GM12873 (cell line): ENCODE measurements around the gene GCK.

Experiments
- TF ChIP-seq, protein P1 (sequence below): IDR thresholded peaks from 2 replicates; pipeline ENCODE4 v1.5.1; 2012; ENCODE audit warnings: low read depth, mild to moderate bottlenecking, moderate library complexity, low read length, control low read depth; ENCODE audit not compliant: insufficient read depth; ENCODE audit errors: missing control alignments

The GCK gene

DNA sequence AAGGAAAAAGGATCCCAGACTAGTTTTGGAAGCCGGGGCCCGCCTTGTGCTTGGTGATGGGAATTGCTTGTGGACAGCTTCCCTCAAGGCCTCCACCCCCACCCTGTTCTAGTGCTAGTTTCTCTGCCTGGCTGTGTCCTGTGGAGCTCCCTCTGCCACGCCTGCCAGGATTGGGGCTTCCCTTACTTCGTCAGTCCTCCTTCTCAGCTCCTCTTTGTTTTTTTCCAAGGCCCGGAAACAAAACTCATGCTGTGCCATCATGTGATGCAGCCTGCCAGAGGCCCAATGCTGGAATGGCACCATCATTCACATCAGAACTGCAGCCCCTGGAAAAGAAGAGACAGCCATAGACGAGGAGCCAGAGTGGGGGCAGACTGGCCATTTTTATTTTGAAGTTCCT, 22.8 kb upstream of the GCK start:
- TF ChIP-seq, protein P1, sequence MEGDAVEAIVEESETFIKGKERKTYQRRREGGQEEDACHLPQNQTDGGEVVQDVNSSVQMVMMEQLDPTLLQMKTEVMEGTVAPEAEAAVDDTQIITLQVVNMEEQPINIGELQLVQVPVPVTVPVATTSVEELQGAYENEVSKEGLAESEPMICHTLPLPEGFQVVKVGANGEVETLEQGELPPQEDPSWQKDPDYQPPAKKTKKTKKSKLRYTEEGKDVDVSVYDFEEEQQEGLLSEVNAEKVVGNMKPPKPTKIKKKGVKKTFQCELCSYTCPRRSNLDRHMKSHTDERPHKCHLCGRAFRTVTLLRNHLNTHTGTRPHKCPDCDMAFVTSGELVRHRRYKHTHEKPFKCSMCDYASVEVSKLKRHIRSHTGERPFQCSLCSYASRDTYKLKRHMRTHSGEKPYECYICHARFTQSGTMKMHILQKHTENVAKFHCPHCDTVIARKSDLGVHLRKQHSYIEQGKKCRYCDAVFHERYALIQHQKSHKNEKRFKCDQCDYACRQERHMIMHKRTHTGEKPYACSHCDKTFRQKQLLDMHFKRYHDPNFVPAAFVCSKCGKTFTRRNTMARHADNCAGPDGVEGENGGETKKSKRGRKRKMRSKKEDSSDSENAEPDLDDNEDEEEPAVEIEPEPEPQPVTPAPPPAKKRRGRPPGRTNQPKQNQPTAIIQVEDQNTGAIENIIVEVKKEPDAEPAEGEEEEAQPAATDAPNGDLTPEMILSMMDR: no peak

DNA sequence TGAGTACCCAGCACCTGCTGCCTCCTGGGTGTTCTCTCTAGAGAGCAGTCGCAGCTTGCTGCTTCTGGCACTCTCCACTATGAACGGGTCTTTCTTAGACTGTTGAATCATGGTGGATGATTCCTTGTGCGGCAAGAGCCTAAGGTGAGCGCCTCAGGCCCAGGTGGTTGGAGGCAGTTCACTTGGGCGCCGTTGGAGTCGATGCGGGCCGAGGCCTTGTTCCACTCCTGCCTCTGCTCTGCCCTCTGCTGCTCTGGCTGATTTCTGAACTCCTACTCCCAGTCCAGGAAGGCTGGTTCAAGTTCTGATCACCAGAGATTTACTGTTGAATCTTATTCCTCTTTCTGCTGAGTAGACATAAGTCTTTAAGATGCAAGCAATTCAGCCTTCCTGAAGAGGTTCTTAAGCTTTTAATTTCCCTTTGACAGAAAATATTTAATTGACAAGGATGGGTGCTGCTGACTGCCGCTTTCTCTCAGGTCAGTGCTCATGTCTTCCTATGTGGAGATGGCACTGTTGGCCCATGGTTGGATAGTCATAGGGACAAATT, 22.0 kb upstream of the GCK start:
- TF ChIP-seq, protein P1: no peak

DNA sequence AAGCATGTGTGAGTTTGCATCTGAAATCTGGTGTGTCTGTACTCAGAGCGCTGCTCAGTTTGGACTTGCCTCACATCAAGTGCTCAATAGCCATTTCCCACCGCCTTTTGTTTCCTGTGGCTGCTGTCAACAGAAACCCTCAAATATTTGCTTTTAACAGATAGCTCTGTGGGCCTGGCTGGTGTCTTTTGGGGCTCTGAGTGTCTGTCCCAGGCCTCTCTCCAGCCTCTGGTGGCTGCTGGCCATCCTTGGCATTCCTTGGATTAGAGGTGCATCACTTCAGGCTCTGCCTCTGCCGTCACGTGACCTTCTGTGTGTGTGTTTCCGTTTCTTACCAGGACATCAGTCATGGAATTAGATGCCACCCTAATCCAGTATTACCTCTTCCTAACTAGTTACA, 20.9 kb upstream of the GCK start:
- TF ChIP-seq, protein P1: no peak

DNA sequence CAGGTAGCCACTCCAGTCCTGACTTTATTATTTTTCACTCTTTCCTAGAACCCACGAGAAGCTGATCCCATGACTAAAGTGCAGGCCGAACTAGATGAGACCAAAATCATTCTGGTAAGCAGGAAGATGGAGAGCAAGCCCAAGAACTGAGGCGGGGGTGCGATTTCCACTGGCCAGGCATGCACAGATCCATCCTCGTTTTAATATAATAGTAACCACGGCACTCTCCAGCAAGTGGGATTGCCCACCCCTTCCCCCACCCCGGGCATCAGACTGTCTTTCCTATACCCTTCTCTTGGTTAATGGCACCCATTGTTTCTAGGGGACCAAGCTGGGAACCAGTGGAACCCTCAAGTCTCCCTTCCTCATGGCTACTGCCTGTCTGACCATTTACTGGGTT, 18.8 kb upstream of the GCK start:
- TF ChIP-seq, protein P1: no peak

DNA sequence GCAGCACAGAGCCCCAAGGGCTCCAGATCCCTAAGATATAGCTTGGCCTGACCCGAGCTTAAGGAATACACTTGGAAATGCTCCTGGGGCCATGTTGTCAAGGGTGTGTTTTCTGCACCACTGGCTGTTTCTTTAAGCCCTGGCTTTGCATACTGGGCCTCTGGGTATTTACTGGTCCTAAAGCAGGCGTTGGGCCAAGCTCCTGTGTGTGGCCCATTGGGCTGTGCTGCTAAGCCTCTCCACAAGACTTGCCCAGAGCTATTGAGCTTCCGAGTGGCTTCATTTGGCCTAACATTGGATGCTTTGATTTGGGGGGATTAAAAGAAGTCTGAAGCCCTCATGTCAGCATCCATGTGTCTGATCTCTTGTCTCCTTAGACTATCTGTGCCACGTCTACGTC, 16.8 kb upstream of the GCK start:
- TF ChIP-seq, protein P1: no peak

DNA sequence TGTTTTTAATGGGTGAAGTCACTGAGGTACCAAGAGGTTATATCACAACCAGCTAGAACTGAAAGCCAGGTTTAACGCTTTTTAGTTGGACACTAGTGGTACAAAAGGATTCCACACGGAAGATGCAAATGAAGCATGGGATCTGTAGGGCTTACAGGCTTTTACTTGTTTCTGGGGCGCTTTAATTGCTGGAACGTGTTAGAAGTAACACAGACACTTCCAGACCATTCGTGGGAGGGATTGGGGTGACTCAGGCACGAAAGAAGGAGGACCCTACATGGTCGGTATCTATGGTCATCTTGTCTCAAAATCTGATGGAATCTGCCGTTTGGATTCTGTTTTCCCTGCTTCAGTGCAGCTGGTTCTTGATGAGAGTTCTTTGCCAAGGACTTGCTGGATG, 12.6 kb upstream of the GCK start:
- TF ChIP-seq, protein P1: no peak

DNA sequence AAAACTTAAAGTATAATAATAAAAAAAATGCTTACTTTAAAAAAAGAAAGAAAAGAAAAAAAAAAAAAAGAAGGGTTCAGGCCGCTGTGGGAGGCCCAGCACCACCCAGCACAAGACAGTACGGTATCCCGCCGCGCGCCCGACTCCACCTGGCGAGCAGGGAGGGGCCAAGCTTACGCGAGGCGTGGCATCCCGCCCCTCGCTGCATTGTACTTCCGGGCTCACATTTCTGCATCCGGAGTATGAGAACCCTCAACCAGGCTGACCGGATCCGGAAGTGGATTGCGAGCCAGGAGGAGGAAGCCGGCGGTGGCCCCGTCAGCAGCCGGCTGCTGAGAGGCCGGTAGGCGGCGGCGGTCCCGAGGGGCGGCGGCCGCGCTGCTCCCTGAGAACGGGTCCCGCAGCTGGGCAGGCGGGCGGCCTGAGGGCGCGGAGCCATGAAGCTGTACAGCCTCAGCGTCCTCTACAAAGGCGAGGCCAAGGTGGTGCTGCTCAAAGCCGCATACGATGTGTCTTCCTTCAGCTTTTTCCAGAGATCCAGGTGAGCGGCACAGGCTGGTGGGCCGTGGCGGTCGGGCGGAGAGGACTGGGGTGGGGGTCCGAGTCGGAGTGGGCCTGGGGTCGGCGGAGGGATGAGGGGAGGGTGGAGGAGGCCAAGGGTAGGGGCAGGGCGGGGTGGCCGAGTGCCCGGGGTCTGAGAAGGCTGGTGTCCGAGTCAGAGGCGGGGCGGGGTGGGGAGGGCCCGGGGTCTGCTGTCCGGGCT, 11.6 kb upstream of the GCK start, which contains the start of gene YKT6:
TSS of gene YKT6 (plus strand) at position 280 of the 763 bp plus-strand sequence. CDS start at position 438, 158 bp downstream.
- TF ChIP-seq, protein P1: peak; percentile 57
